A549 treated with AZD2906 at 1 μM for 4 hours (cell line): ENCODE results near the gene SDCCAG8. TPM values are rescaled to one million over a fixed set of nuclear protein-coding genes. Genes with fewer than 3 reads are reported as not detected.

ENCODE experiments used
- total RNA-seq: library from RNA; stranded (reverse); fragments of 200-300 nt; extraction: Qiagen RNA extraction; gene quantifications from 5 replicates; pipeline ENCODE4 v1.2.3, GENCODE V29; 2022

SDCCAG8 gene
- 35.6 to 49.7 TPM (median 43.3 TPM) in 5 replicates for total RNA-seq

DNA sequence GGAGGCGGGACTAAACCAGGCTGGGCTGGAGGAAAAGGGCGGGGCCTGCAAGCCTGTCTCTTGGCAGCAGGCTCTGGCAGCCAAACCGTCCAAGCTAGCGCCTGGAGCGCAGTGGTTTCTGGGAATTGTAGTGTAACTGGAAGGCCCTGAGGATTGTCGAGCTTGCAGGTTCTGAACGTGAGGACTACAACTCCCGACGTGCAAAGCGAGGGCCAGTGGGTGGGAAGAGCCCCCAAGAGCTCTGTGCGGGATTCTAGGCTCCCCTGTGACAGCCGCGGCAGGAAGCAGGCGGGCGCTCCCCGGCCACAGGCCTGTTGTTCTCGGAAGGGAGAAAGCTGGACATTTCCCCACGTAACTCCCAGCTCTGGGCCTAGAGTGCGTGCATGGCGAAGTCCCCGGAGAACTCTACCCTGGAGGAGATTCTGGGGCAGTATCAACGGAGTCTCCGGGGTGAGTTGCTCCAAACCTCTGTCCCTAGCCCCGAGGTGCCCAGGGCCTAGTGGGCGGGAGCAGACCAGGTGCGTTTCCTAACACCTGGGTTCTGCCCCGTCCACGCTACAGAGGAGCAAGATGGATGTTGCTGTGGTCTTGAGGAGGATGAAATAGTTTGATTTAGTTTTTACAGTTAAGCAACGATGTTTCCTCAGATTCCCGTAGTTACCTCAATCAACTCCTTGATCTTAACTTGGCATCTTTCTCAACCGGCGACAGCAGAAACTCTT is at the start of gene SDCCAG8:
Gene SDCCAG8, plus strand, starts transcription at position 251 of the 722 bp plus-strand sequence. Its CDS starts 133 bp downstream, at position 384.

DNA sequence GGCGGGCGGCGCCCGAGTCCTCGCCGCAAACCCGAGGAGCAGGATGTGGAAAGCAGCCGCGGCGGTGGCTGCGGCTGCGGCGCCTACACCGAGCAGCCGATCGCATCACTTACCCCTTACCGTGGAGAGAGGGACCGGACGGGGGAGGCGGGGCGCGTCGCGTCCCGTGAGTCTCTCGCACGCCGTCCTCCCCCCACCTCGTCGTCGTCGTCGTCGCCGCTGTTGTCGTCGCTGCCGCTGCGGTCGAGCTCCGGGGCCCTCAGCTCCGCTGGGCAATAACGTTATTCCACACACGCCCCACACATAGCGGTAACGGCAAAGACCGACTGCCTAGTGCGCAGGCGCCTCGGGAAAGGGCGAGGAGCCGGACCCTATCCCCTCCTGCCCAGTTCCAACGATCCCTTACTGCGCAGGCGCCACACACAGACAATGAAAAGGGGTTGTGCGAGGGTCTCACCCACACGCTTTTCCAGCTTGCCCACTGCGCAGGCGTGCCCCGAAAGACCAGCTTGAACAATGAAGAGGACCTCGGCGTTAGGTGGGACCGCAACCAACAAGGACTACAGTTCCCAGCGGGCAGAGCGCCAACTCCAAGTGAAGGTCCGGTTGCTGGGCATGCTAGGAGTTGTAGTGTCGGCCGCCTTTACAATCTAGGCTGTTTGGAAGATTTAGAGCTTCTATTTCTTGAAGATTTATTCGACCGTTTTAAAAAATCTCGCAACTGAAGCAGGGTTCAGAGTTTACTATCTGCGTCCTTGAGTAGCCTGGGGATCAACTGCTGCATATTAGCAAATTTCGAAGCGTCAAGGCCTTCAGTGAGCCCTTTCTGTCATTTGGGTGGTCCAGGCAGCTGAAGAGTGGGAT is 682 bp upstream of the SDCCAG8 start, which contains the start of gene CEP170:
Gene CEP170, minus strand, starts transcription at position 355 of the 864 bp plus-strand sequence. CDS start 30,001 bp downstream, outside the sequence.

Other genes with a start within 250 kb of the SDCCAG8 start
- 19.2 to 33.4 TPM (median 23.6 TPM) in 5 replicates for gene CEP170, start 760 bp upstream of the SDCCAG8 start, total RNA-seq